ENCODE data around the gene BRK1. TPM values are rescaled to one million over a fixed set of nuclear protein-coding genes. Genes with fewer than 3 reads are reported as not detected.
"Not testable (repeated sequence)": the region's sequence is repeated elsewhere in the genome, so short reads cannot be mapped to it uniquely, and the experiment has no call there.

The BRK1 gene
- total and polyA plus RNA-seq, 9 of the 15 experiments (the other 6 are each of a cell fraction or from before 2014, with no cell fraction given) = 105 to 634 (median 250) TPM

DNA sequence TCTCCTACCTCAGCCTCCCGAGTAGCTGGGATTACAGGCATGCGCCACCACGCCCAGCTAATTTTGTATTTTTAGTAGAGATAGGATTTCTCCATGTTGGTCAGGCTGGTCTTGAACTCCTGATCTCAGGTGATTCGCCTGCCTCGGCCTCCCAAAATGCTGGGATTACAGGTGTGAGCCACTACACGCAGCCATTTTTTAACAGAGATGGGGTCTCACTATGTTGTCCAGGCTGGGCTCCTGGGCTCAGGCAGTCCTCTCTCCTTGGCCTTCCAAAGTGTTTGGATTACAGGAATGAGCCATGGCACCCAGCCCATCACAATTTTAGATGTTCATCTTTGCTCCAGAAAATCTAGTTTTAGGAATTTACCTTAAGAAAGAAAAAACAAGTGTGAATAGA lies 43.1 kb downstream of the BRK1 start:
- H3K4me1 ChIP-seq (replicated peaks in 1 of 2; ENCODE audit: control insufficient read depth in 2 of 2, insufficient read depth in 2 of 2, low read length in 2 of 2); in situ Hi-C loops (cut with MboI); CTCF ChIA-PET (ENCODE audit: low intra/inter-chr PET ratio): not testable (repeated sequence)

GRCh38 chr3:10160346-10160745 lies 44.9 kb downstream of the BRK1 start:
- no peak for FAIRE-seq
- in situ Hi-C loops (cut with MboI) = no loop called here
- TF ChIP-seq MYC (IDR thresholded peaks at IDR 0.05; ENCODE audit: low read depth, low read length) = no peak
- TF ChIP-seq MYC (CRISPR knock-in tag; IDR thresholded peaks at IDR 0.05; ENCODE audit: borderline replicate concordance, low read depth) = no peak
- TF ChIP-seq ID3 (CRISPR knock-in tag; IDR thresholded peaks at IDR 0.05) = no peak
- no peak for TF ChIP-seq ID3 (tag; IDR thresholded peaks at IDR 0.05)
- no peak for TF ChIP-seq IRF9 (tag; IDR thresholded peaks at IDR 0.05)
- no peak for TF ChIP-seq FIP1L1 (IDR thresholded peaks at IDR 0.05; ENCODE audit: low read depth, low read length, poor library complexity, severe bottlenecking)
- no peak for TF ChIP-seq CCAR2 (IDR thresholded peaks at IDR 0.05; ENCODE audit: low read depth, low read length)
- no peak for TF ChIP-seq ZNF436 (CRISPR knock-in tag; IDR thresholded peaks at IDR 0.05)
- TF ChIP-seq, protein P1, sequence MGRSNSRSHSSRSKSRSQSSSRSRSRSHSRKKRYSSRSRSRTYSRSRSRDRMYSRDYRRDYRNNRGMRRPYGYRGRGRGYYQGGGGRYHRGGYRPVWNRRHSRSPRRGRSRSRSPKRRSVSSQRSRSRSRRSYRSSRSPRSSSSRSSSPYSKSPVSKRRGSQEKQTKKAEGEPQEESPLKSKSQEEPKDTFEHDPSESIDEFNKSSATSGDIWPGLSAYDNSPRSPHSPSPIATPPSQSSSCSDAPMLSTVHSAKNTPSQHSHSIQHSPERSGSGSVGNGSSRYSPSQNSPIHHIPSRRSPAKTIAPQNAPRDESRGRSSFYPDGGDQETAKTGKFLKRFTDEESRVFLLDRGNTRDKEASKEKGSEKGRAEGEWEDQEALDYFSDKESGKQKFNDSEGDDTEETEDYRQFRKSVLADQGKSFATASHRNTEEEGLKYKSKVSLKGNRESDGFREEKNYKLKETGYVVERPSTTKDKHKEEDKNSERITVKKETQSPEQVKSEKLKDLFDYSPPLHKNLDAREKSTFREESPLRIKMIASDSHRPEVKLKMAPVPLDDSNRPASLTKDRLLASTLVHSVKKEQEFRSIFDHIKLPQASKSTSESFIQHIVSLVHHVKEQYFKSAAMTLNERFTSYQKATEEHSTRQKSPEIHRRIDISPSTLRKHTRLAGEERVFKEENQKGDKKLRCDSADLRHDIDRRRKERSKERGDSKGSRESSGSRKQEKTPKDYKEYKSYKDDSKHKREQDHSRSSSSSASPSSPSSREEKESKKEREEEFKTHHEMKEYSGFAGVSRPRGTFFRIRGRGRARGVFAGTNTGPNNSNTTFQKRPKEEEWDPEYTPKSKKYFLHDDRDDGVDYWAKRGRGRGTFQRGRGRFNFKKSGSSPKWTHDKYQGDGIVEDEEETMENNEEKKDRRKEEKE (IDR thresholded peaks at IDR 0.05; ENCODE audit: borderline replicate concordance in 1 of 2, control insufficient read depth in 1 of 2, low read depth in 2 of 2, low read length in 1 of 2) = no peak
- TF ChIP-seq RUNX1 (IDR thresholded peaks at IDR 0.05; ENCODE audit: low read depth) = no peak

More for the DNA sequence above, 43.1 kb downstream of the BRK1 start:
- H3K27ac ChIP-seq (ENCODE audit: extremely low read depth, low read depth, low read length); H3K79me2 ChIP-seq (ENCODE audit: control insufficient read depth, insufficient read depth, low read length); intact Hi-C loops (cut with micrococcal nuclease); H4K20me1 ChIP-seq (replicated peaks; ENCODE audit: control insufficient read depth, insufficient read depth, low read length); BruUV-seq (replicated peaks); H3K4me2 ChIP-seq (ENCODE audit: insufficient read depth, low read length); DNase-seq (ENCODE audit: extremely low read depth in 1 of 4, low spot score in 3 of 4); H3K9ac ChIP-seq (ENCODE audit: insufficient read depth in 1 of 2, low read depth in 2 of 2, low read length in 2 of 2); FAIRE-seq; H3K27me3 ChIP-seq (ENCODE audit: control insufficient read depth in 2 of 2, insufficient read depth in 2 of 2, low read length in 2 of 2); H2AFZ ChIP-seq (ENCODE audit: low read depth, low read length); H3K9me3 ChIP-seq (replicated peaks; ENCODE audit: control insufficient read depth, insufficient read depth, low read depth, low read length); H3K36me3 ChIP-seq (ENCODE audit: control insufficient read depth, insufficient read depth, low read length); H3K9me1 ChIP-seq (ENCODE audit: control insufficient read depth, insufficient read depth, low read length); ATAC-seq; H3K4me3 ChIP-seq: not testable (repeated sequence)
- POLR2A ChIA-PET = interaction anchor here (1.1 kb wide), 1 partner anchor 15 kb away, joined by 6 read pairs; no protein-coding TSS in a partner anchor
- TF ChIP-seq ZNF121 (CRISPR knock-in tag; conservative IDR thresholded peaks at IDR 0.05) = peak; percentile 97
- 78% methylated on average over 6 of the region's 6 CpGs for WGBS (ENCODE audit: insufficient coverage, low coverage, missing lambda C conversion rate)

More at GRCh38 chr3:10160346-10160745, 44.9 kb downstream of the BRK1 start:
- no peak overlapping the region for H3K4me3 ChIP-seq
- no peaks in the 10 kb centered on the region for H3K9me1 ChIP-seq (ENCODE audit: control insufficient read depth, insufficient read depth, low read length)
- no peaks in the 10 kb centered on the region for H3K9me3 ChIP-seq (replicated peaks; ENCODE audit: control insufficient read depth, insufficient read depth, low read depth, low read length)
- CTCF ChIA-PET (ENCODE audit: low intra/inter-chr PET ratio) = no interaction called here
- no peak overlapping the region for H2AFZ ChIP-seq (ENCODE audit: low read depth, low read length)
- H3K36me3 ChIP-seq (ENCODE audit: control insufficient read depth, insufficient read depth, low read length) = no peaks in the 10 kb centered on the region
- H3K4me1 ChIP-seq (replicated peaks in 1 of 2; ENCODE audit: control insufficient read depth in 2 of 2, insufficient read depth in 2 of 2, low read length in 2 of 2) = peaks cover 0 to 12% of the 10 kb centered on the region in 2 experiments; a peak in 3 of 5 replicates
- POLR2A ChIA-PET = interaction anchor here (0.6 to 2.3 kb wide), 5 partner anchors 8 to 684 kb away, joined by 3 to 9 read pairs (median 4); no protein-coding TSS in a partner anchor
- H4K20me1 ChIP-seq (replicated peaks; ENCODE audit: control insufficient read depth, insufficient read depth, low read length) = no peaks in the 10 kb centered on the region
- H3K9ac ChIP-seq (ENCODE audit: insufficient read depth in 1 of 2, low read depth in 2 of 2, low read length in 2 of 2) = no peak overlapping the region; a peak in 1 of 4 replicates
- no peak for DNase-seq (ENCODE audit: extremely low read depth in 1 of 4, low spot score in 3 of 4)
- H3K27ac ChIP-seq (ENCODE audit: extremely low read depth, low read depth, low read length) = no peak overlapping the region
- H3K27me3 ChIP-seq (ENCODE audit: control insufficient read depth in 2 of 2, insufficient read depth in 2 of 2, low read length in 2 of 2) = no peaks in the 10 kb centered on the region
- intact Hi-C loops (cut with micrococcal nuclease) = loop anchor here (5.0 kb wide), 2 partner anchors 133 to 162 kb away; partner anchors contain the start of genes FANCD2 and SEC13
- WGBS (ENCODE audit: insufficient coverage, low coverage, missing lambda C conversion rate) = 64% methylated on average over 1 of the region's 1 CpG
- H3K4me2 ChIP-seq (ENCODE audit: insufficient read depth, low read length) = no peak overlapping the region
- ATAC-seq = no peak
- no peaks in the 10 kb centered on the region for H3K79me2 ChIP-seq (ENCODE audit: control insufficient read depth, insufficient read depth, low read length)
- BruUV-seq (replicated peaks) = no TSS peak

Data from K562 (cell line).